Stimulated activated CD4-positive, alpha-beta T cell treated with anti-CD3 and anti-CD28 coated beads, Interleukin-4, amount 100 ng/mL, for 24 hours (primary cell): Measurements from ENCODE around the gene SIN3B.
"Not testable (repeated sequence)": the region's sequence is repeated elsewhere in the genome, so short reads cannot be mapped to it uniquely, and the experiment has no call there.

Experiments used
- DNase-seq: peaks from one replicate; pipeline ENCODE4 v3.0.0-alpha.2; 2020

Gene SIN3B

DNA sequence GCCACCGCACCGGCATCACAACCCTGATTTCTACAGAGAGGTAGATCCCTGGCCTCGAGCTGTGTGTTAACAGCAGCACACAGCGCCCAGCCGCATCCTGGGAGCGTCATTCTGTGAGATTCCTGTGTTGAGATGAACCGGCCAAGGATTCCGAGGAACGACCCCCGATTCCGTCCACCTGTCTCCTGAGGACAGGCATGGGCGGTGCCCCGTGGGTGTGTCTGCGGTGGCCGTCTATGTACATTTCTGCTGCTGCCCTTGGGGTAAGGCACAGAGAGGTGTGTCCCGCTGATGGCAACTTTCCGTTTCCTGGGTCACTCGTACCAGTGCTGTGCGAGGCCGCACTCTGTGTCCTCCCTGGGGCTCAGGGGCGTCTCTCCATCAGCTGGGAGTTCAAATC lies 43.5 kb downstream of the SIN3B start:
- DNase-seq: no peak

DNA sequence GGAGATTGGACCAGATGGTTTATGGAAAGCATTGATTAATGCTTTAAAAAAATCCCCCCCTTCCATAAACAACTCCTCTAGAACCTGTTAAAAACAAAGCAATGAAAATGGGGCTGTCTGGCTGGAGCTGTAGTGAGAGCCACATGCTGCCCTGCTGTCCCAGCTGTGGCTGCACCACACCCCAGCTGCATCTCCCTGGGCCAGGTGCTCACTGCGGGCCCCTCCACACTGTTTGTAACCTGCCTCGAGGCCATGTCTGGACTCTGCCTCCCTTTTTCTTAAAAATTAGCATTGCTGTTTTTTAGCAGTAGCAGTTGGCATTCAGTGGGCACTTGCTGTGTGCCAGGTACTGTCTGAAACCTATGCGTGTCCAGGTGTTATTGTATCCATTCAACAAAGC lies 44.4 kb downstream of the SIN3B start:
- DNase-seq: no peak

DNA sequence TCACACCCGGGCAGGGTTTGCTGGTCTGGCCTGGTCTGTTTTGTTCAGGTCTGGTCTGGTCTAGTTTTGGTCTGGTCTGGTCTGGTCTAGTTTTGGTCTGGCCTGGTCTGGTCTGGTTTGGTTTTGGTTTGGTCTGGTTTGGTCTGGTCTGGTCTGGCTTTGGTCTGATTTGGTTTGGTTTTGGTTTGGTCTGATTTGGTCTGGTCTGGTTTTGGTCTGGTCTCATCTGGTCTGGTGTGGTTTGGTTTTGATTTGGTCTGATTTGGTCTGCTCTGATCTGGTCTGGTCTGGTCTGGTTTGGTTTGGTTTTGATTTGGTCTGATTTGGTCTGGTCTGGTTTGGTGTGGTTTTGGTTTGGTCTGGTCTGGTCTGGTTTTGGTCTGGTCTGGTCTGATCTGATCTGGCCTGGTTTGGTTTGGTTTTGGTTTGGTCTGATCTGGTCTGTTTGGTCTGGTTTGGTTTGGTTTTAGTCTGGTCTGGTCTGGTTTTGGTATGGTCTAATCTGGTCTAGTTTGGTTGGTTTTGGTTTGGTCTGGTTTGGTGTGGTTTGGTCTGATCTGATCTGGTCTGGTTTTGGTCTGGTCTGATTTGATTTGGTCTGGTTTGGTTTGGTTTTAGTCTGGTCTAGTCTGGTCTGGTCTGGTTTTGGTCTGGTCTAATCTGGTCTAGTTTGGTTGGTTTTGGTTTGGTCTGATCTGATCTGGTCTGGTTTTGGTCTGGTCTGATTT lies 45.2 kb downstream of the SIN3B start:
- DNase-seq: no peak

DNA sequence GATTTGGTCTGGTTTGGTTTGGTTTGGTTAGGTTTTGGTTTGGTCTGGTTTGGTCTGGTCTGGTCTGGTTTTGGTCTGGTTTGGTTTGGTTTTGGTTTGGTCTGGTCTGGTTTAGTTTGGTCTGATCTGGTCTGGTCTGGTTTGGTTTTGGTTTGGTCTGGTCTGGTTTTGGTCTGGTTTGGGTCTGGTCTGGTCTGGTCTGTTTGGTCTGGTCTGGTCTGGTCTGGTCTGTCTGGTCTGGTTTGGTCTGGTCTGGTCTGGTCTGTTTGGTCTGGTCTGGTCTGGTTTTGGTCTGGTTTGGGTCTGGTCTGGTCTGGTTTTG lies 45.7 kb downstream of the SIN3B start:
- DNase-seq: not testable (repeated sequence)

DNA sequence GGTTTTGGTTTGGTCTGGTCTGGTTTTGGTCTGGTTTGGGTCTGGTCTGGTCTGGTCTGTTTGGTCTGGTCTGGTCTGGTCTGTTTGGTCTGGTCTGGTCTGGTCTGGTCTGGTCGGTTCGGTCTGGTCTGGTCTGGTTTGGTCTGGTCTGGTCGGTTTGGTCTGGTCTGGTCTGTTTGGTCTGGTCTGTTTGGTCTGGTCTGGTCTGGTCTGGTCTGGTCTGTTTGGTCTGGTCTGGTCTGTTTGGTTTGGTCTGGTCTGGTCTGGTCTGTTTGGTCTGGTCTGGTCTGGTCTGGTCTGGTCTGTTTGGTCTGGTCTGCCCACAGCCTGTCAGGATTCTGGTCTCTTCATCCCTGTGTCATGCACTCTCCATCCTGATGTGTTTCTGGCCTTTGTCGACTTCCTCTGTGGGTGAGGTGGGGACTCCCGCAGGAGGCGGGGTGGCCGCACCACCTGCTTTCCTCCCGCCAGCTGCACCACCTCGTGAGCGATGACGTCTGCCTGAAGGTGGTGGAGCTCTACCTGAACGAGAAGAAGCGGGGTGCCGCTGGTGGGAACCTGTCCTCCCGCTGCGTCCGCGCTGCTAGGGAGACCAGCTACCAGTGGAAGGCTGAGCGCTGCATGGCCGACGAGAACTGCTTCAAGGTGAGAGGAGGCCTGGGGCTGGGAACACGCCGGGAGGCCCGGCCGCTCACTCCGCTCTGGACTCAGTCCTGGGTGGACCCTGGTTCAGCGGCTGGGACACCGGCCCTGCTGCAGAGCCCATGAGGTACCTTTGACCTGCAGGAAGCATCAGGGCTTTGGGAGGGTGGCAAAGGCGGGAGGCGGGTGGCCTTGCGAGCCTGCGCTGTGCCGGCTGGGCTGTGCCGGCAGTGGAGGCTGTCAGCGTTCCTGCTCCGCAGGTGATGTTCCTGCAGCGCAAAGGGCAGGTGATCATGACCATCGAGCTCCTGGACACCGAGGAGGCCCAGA lies 46.7 kb downstream of the SIN3B start:
- DNase-seq: no peak

DNA sequence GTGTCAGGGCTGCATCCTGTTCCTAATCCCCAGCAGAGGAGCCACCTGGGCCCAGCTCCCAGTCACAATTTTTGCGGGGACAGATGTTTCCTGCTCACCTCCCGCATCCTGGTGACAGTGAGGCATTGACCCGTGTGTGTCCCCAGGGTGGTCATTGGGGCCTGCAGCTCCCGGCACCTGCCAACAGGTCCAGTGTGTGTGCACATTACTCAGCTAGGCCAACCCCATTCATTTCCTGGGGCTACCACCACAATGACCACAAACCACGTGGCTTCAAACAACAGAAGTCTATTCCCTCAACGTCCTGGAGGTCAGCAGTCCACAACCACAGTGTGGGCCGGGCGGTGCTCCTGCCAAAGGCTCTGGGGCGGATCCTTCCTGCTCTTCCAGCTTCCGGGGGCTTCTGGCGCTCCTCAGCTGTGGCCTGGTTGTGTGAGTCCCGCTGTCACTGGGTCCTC lies 47.7 kb downstream of the SIN3B start:
- no peak for DNase-seq

DNA sequence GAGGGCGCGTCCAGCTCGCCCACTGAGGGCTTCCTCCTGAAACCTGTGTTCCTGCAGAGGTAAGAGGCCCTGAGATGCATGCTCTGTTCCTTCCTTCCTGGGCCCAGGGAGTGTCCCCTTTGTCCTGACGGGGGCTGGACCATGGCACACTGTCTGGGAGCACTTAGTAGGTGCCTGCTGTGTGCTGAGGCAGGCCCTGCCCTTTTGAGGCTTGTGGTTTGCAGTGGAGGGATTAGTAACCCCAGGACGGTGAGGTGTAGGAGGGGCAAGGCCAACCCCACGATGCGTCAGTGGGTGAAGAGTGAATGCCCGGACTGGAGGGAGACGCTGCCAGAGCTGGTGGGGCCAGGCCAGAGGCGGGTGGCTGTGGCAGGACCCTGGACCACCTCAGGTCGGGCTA lies 48.4 kb downstream of the SIN3B start:
- DNase-seq: no peak

DNA sequence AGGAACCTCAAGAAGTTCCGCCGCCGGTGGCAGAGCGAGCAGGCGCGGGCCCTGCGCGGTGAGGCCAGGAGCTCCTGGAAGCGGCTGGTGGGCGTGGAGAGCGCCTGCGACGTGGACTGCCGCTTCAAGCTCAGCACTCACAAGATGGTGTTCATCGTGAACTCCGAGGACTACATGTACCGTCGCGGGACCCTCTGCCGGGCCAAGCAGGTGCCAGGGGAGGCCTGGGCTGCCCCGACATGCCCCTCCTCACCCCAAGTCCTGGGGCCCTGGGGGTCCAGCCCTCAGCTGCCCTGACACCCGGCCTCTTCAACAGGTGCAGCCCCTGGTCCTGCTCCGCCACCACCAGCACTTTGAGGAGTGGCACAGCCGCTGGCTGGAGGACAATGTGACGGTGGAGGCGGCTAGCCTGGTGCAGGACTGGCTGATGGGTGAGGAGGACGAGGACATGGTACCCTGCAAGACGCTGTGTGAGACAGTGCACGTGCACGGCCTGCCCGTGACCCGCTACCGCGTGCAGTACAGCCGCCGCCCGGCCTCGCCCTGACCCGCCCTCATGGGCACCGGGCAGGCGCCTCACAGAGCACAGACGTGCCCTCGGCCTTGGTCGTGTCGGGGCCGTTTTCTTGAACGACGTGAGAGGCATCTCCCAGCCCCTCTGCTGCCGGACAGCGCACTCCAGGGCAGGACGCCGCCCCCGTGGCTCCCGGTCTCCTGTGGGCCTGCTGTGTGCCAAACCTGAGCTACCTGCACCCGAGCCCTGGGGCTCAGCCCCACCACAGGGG lies 49.2 kb downstream of the SIN3B start:
- DNase-seq: no peak

DNA sequence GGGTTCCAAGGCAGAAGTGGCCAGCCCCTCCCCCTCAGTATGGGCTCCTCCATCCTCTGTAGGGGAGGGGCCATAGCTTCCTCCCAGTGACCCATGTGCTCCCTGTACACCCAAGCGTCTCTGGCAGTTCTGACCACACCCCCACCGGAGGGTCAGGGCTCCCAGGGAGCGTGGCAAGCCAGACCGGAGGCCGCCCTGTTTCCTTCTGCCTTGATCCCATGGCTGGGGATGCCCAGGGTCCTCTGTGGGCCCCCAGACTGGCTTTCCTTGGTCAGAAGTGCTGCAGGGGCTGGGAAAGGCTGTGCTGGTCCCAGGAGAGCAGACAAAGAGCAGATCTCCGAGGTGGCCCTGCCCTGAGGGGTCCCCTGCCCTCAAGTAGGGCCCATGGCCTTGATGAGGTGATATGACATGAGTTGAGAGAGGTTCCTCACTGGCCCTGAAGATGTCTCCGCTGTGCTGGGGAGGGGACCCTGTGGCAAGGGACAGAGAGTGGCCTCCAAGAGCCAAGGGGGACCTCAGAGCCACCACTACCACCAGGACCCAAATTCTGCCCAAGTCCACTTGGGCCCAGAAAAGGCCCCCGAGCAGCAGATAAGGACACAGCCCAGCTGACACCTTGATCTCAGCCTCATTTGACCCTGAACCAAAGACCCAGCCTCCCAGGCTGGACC lies 51.8 kb downstream of the SIN3B start:
- DNase-seq: no peak

DNA sequence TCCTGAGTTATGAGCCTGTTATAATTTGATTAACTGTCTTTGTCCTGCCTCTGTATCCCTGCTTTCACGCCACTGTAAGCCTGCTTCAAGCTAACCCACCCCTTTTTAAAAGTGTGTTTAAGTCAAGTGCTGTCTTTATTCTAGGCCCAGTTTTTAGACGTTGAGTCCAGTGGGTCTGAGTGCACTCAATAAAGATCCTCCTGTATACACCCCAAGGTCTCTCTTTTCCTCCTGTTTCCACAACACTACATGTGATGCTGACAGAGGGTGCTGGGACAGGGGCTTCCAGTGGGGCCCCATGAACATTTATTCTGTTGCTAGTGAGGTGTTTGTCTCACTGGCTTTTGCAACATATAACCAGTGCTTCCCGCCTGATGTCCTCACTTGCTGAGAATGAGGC lies 52.9 kb downstream of the SIN3B start:
- no peak for DNase-seq

DNA sequence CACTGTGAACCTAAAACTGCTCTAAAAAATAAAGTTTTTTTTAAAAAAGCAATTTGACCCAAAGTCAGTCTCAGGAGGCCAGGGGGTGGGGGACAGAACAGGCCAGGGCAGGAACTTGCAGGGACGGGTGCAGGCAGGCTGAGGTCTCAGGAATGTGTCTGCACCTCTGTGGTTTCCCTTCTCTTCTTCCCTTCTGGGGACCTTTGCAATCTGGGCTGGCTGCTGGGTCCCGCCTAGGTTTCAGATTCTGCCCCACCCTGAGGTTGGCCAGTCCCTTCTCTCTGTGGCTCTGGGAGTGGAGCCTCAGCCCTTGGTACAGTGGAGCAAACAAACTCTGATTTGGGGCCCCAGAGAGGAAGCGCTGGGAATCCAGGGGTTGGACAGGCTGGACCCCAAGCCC lies 54.3 kb downstream of the SIN3B start:
- DNase-seq: no peak

DNA sequence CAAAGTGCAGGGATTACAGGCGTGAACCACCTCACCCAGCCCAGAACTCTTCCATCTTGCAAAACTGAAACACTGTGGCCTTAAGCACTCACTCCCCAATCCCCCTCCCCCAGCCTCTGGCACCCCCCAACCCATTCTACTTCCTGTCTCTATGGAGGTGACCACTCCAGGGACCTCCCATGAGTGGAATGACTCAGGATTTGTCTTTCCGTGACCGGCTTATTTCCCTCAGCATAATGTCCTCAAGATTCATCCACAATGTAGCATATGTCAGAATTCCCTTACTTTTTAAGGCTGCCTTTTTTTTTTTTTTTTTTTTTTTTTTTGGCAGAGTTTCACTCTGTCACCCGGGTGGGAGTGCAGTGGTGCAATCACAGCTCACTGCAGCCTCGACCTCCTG lies 56.0 kb downstream of the SIN3B start:
- DNase-seq: no peak

DNA sequence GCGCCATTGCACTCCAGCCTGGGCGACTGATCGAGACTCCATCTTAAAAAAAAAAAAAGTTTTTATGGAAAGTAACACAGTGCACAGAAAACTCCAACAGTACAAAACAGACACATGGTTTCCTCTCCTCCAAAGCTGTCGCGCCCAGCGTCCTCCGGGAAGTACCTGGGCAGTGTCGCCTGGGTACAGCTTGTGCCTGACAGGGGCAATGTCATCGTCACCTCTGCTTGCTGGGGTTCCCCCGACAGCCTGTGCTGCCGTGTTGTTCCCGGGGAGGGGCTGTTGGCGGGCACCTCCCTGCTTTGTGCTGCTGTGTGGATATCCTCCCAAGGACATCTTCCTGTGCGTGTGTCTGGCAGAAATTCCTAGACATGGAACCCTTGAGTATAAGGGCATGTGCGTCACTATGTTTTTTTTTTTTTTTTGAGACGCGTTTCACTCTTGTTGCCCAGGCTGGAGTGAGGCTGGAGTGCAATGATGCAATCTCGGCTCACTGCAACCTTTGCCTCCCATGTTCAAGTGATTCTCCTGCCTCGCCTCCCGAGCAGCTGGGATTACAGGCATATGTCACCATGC lies 57.2 kb downstream of the SIN3B start:
- DNase-seq: no peak

DNA sequence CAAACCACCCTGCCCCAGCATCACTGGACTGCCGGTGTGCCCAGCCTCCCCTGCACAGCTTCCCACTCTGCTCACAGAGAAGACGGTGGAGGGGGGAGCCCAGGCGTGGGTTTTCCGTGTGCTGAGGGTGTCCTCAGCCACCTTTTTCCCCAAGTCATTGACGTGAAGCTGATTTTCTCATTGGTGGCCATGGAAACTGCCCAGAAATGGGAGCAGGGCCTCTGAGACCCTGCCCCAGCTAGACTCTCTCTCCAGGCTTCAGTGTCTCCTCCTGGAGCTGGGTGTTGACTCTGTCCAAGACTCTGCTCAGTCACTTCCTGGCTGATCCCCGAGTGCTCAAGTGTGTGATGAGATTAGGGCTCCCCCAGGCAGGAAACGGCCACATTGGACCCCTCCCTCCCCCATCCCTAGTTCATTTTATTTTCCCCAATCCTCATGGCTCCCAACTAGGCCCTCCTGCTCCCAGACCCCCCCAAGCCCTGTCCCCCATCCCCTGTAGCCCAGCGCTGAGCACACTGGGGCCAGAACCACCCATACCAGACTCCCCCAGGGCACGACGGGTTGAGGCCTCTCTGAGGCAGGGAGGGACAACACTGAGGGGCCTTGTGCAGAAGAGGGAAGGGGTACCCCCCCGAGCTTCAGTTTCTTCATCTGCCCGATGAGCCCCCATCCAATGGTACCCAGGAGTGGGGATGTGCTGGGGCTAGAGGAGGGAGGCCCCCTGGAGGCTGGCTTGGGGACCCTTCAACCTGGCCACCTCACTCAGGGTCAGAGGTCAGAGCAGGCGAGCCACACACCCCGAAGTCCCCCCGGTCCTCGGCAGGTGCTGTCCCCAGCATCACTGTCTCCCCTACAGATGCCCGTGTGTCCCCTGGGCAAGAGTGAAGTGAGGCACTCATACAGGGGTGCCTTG lies 58.4 kb downstream of the SIN3B start:
- DNase-seq: no peak

DNA sequence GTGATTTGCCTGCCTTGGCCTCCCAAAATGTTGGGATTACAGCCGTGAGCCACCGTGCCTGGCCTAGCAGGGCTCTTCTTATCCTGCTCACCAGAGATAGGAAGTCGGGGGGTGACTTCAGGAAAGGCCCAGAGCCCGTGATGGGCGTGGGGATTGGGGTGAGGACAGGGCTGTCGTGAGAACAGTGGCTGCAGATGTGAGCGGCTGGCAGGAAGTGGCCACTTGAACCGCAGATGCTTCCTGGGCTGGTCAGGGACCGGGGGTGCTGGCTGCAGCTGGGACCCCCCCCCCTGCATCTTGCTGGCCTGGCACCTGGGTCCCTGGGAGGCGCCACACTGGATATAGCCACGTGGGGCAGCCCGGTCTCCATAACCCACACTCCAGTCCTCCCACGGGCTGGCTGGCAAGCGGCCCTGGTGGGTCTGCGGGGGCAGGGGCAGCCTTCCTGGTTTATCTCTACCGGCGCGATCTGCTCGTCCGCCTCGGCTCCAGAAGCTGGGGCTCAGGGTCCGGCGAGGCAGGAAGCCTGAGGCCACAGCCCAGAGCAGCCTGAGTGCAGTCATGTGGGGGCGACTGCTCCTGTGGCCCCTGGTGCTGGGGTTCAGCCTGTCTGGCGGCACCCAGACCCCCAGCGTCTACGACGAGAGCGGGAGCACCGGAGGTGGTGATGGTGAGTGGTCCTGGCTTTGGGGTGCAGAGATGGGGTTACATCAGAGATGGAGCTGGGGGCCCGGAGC lies 59.6 kb downstream of the SIN3B start, which contains the start of gene F2RL3:
Gene F2RL3 (plus strand): TSS at position 371 of the 737 bp plus-strand sequence. CDS start 191 bp downstream, at position 562.
- DNase-seq: no peak

DNA sequence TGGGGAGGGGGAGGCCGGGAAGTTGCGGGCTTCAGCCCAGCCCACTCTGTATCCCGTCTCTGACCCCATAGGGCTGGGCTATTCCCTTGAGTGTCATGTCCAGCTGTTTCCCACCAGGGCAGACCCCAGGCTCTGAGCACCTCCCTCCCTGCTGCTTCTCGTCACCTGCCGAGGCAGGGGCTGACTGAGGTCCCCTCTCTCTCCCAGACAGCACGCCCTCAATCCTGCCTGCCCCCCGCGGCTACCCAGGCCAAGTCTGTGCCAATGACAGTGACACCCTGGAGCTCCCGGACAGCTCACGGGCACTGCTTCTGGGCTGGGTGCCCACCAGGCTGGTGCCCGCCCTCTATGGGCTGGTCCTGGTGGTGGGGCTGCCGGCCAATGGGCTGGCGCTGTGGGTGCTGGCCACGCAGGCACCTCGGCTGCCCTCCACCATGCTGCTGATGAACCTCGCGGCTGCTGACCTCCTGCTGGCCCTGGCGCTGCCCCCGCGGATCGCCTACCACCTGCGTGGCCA lies 60.2 kb downstream of the SIN3B start:
- DNase-seq: no peak

DNA sequence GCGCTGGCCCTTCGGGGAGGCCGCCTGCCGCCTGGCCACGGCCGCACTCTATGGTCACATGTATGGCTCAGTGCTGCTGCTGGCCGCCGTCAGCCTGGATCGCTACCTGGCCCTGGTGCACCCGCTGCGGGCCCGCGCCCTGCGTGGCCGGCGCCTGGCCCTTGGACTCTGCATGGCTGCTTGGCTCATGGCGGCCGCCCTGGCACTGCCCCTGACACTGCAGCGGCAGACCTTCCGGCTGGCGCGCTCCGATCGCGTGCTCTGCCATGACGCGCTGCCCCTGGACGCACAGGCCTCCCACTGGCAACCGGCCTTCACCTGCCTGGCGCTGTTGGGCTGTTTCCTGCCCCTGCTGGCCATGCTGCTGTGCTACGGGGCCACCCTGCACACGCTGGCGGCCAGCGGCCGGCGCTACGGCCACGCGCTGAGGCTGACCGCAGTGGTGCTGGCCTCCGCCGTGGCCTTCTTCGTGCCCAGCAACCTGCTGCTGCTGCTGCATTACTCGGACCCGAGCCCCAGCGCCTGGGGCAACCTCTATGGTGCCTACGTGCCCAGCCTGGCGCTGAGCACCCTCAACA lies 60.8 kb downstream of the SIN3B start:
- no peak for DNase-seq

DNA sequence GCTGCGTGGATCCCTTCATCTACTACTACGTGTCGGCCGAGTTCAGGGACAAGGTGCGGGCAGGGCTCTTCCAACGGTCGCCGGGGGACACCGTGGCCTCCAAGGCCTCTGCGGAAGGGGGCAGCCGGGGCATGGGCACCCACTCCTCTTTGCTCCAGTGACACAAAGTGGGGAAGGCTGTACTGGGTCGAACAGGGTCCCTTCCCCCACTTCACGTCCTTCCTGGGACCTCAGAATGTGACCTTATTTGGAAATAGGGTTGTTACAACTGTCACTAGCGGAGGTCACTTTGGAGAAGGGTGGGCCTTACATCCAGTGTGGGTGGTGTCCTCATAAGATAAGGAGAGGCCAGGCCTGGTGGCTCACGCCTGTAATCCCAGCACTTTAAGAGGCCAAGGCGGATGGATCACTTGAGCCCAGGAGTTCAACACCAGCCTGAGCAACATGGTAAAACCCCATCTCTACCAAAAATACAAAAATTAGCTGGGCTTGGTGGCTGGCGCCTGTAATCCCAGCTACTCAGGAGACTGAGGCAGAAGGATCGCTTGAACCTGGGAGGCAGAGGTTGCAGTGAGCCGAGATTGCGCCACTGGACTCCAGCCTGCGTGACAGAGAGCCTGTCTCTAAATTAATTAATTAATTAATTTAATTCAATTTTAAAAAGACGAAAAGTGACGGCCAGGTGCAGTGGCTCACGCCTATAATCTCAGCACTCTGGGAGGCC lies 61.4 kb downstream of the SIN3B start:
- DNase-seq: no peak
